NB4 (cell line): ENCODE measurements around the gene EXOC6B.

Source experiments
- DNase-seq: peaks from one replicate; pipeline ENCODE4 v3.0.0; 2010; ENCODE audit warnings: low read depth
- H3K4me3 ChIP-seq: one replicate; pipeline ENCODE4 v1.5.1; 2011; ENCODE audit warnings: mild to moderate bottlenecking, low read depth, low read length, moderate library complexity
- CTCF ChIP-seq: IDR thresholded peaks from one replicate; pipeline ENCODE4 v1.5.1; 2012; ENCODE audit warnings: low read depth, low read length
- MAX ChIP-seq: IDR thresholded peaks from 2 replicates; pipeline ENCODE4 v1.6.1; 2011; ENCODE audit warnings: low read depth, low read length
- MYC ChIP-seq: IDR thresholded peaks from 2 replicates; pipeline ENCODE4 v1.6.1; 2011; ENCODE audit warnings: low read depth, low read length
- POLR2A ChIP-seq: IDR thresholded peaks from 2 replicates; pipeline ENCODE4 v1.6.1; 2011; ENCODE audit warnings: mild to moderate bottlenecking; ENCODE audit not compliant: insufficient read length; ENCODE audit errors: extremely low read depth

The EXOC6B gene

GRCh38 chr2:72515696-72516095 lies 310.1 kb downstream of the EXOC6B start:
- no peak for TF ChIP-seq CTCF
- no peak for TF ChIP-seq MAX
- no peak for TF ChIP-seq MYC
- TF ChIP-seq POLR2A: no peak
- DNase-seq: no peak
- no peak overlapping the region for H3K4me3 ChIP-seq

GRCh38 chr2:72513011-72513410 lies 312.8 kb downstream of the EXOC6B start:
- no peak for TF ChIP-seq POLR2A
- no peak for TF ChIP-seq CTCF
- no peak for TF ChIP-seq MYC
- no peak for TF ChIP-seq MAX
- H3K4me3 ChIP-seq: no peak overlapping the region
- DNase-seq: no peak

- no peak overlapping the region for H3K4me3 ChIP-seq
- DNase-seq: no peak
- TF ChIP-seq MYC (no peak), POLR2A (no peak), MAX (no peak), CTCF (no peak)
These were observed 313.5 kb downstream of the EXOC6B start for GRCh38 chr2:72512376-72512775.

- H3K4me3 ChIP-seq: no peak overlapping the region
- TF ChIP-seq MAX: no peak
- no peak for TF ChIP-seq POLR2A
- no peak for TF ChIP-seq MYC
- no peak for TF ChIP-seq CTCF
- DNase-seq: no peak
These were observed 313.9 kb downstream of the EXOC6B start for GRCh38 chr2:72511906-72512305.

- no peak overlapping the region for H3K4me3 ChIP-seq
- TF ChIP-seq MAX: no peak
- TF ChIP-seq CTCF: no peak
- DNase-seq: no peak
These were observed 328.1 kb downstream of the EXOC6B start for GRCh38 chr2:72497763-72498162.

GRCh38 chr2:72496479-72496878 lies 329.4 kb downstream of the EXOC6B start:
- TF ChIP-seq POLR2A (no peak), MYC (no peak), CTCF (no peak), MAX (no peak)
- no peak overlapping the region for H3K4me3 ChIP-seq
- no peak for DNase-seq
